GM23338 (cell line): ENCODE data around the gene IARS2. TPM values are rescaled to one million over a fixed set of nuclear protein-coding genes. Genes with fewer than 3 reads are reported as not detected.

Experiments
- ATAC-seq: fragments of 200-7000 bp; cut with Tn5 transposase; 3 replicates; pipeline ENCODE4 v1.9.1; 2020
- DNase-seq: peaks from one replicate; pipeline ENCODE4 v3.0.0-alpha.2; 2015; ENCODE audit warnings: low spot score
- H2AFZ ChIP-seq: fragments of 200-600 bp; sonication (generic); 2 replicates; pipeline ENCODE4 v1.8.0; 2016; ENCODE audit warnings: antibody characterized with exemption, mild to moderate bottlenecking, moderate library complexity
- H3F3A ChIP-seq: fragments of 200-600 bp; sonication (generic); replicated peaks from 2 replicates; pipeline ENCODE4 v1.8.0; 2017; ENCODE audit warnings: antibody characterized with exemption, mixed run types, low read depth
- H3K27ac ChIP-seq: fragments of 200-600 bp; sonication (generic); 2 replicates; pipeline ENCODE4 v1.6.1; 2016; ENCODE audit warnings: low read depth
- H3K27me3 ChIP-seq: fragments of 200-600 bp; sonication (generic); 2 replicates; pipeline ENCODE4 v1.8.0; 2016; ENCODE audit warnings: mild to moderate bottlenecking, mixed run types, moderate library complexity; ENCODE audit not compliant: insufficient read depth
- H3K36me3 ChIP-seq: fragments of 200-600 bp; sonication (generic); 2 replicates; pipeline ENCODE4 v1.8.0; 2016; ENCODE audit warnings: mild to moderate bottlenecking; ENCODE audit not compliant: insufficient read depth
- H3K4me1 ChIP-seq: fragments of 200-600 bp; sonication (generic); 2 replicates; pipeline ENCODE4 v1.8.0; 2016; ENCODE audit warnings: mild to moderate bottlenecking, moderate library complexity; ENCODE audit not compliant: insufficient read depth
- H3K4me2 ChIP-seq: fragments of 200-600 bp; sonication (generic); 2 replicates; pipeline ENCODE4 v1.7.1; 2017; ENCODE audit warnings: mixed run types
- H3K4me3 ChIP-seq: fragments of 200-600 bp; sonication (generic); 2 replicates; pipeline ENCODE4 v1.6.1; 2016; ENCODE audit warnings: mixed run types
- H3K79me2 ChIP-seq: fragments of 200-600 bp; sonication (generic); replicated peaks from 2 replicates; pipeline ENCODE4 v1.8.0; 2017; ENCODE audit warnings: mild to moderate bottlenecking; ENCODE audit not compliant: insufficient read depth
- H3K9me2 ChIP-seq: fragments of 200-600 bp; sonication (generic); 2 replicates; pipeline ENCODE4 v1.8.0; 2017; ENCODE audit not compliant: insufficient read depth
- H4K20me1 ChIP-seq: fragments of 200-600 bp; sonication (generic); replicated peaks from 2 replicates; pipeline ENCODE4 v1.8.0; 2017; ENCODE audit warnings: mild to moderate bottlenecking; ENCODE audit not compliant: insufficient read depth
- H3K27ac Mint-ChIP-seq: 2 replicates; pipeline ENCODE4 v1.8.0; 2020; ENCODE audit warnings: inconsistent platforms, mild to moderate bottlenecking, moderate library complexity, mixed read lengths
- H3K27me3 Mint-ChIP-seq: 3 replicates; pipeline ENCODE4 v1.8.0; 2022; ENCODE audit warnings: low read depth, mild to moderate bottlenecking, moderate library complexity, mixed read lengths, inconsistent platforms; ENCODE audit not compliant: insufficient read depth, poor library complexity
- H3K36me3 Mint-ChIP-seq: 3 replicates; pipeline ENCODE4 v1.8.0; 2021; ENCODE audit warnings: low read depth, mild to moderate bottlenecking, inconsistent platforms, moderate library complexity, mixed read lengths
- H3K4me1 Mint-ChIP-seq: 3 replicates; pipeline ENCODE4 v1.8.0; 2020; ENCODE audit warnings: mild to moderate bottlenecking, inconsistent platforms, mixed read lengths
- H3K4me3 Mint-ChIP-seq: 3 replicates; pipeline ENCODE4 v1.8.0; 2021; ENCODE audit warnings: moderate library complexity, mild to moderate bottlenecking, inconsistent platforms, mixed read lengths
- H3K9me3 Mint-ChIP-seq: 3 replicates; pipeline ENCODE4 v1.8.0; 2020; ENCODE audit warnings: moderate library complexity, mild to moderate bottlenecking, inconsistent platforms, mixed read lengths
- CREB1 ChIP-seq: fragments of 250-450 bp; sonication (Bioruptor Pico); IDR thresholded peaks from 2 replicates; pipeline ENCODE4 v1.5.0; 2020; ENCODE audit warnings: low read depth, mild to moderate bottlenecking, moderate library complexity
- EZH2 ChIP-seq: fragments of 200-600 bp; sonication (generic); IDR thresholded peaks from one replicate; pipeline ENCODE4 v1.8.0; 2017; ENCODE audit warnings: antibody characterized with exemption, mild to moderate bottlenecking, low read depth; ENCODE audit not compliant: unreplicated experiment
- EZH2phosphoT487 ChIP-seq: fragments of 200-600 bp; sonication (generic); IDR thresholded peaks from one replicate; pipeline ENCODE4 v1.8.1; 2018; ENCODE audit warnings: antibody characterized with exemption; ENCODE audit not compliant: unreplicated experiment
- JUNB ChIP-seq: IDR thresholded peaks from one replicate; pipeline ENCODE4 v1.6.1; 2016; ENCODE audit warnings: antibody characterized with exemption; ENCODE audit not compliant: unreplicated experiment
- NANOG ChIP-seq: IDR thresholded peaks from 2 replicates; pipeline ENCODE4 v1.6.1; 2016; ENCODE audit warnings: antibody characterized with exemption, borderline replicate concordance
- POLR2AphosphoS5 ChIP-seq: IDR thresholded peaks from 2 replicates; pipeline ENCODE4 v1.6.1; 2016; ENCODE audit warnings: antibody characterized with exemption, low read depth
- REST ChIP-seq: IDR thresholded peaks from one replicate; pipeline ENCODE4 v1.6.1; 2018; ENCODE audit warnings: antibody characterized with exemption; ENCODE audit not compliant: unreplicated experiment
- STAT1 ChIP-seq: IDR thresholded peaks from one replicate; pipeline ENCODE4 v1.6.1; 2016; ENCODE audit warnings: antibody characterized with exemption; ENCODE audit not compliant: unreplicated experiment
- ZNF114 ChIP-seq: fragments of 250-450 bp; sonication (Bioruptor Pico); IDR thresholded peaks from 2 replicates; pipeline ENCODE4 v1.5.0; 2020; ENCODE audit warnings: mild to moderate bottlenecking, moderate library complexity
- ZNF331 ChIP-seq: fragments of 250-450 bp; sonication (Bioruptor Pico); IDR thresholded peaks from 2 replicates; pipeline ENCODE4 v1.5.0; 2020; ENCODE audit warnings: low read depth, mild to moderate bottlenecking, moderate library complexity
- polyA plus RNA-seq: library from polyadenylated mRNA; unstranded; fragments of >200 nt; fragmentation: Nextera tagmentation; extraction: Ambion mirVana; gene quantifications from 2 replicates; pipeline ENCODE4 v1.2.1, GENCODE V29; 2016
- total RNA-seq: library from RNA; depleted of rRNA; stranded (reverse); fragments of >200 nt; shearing (Covaris generic); gene quantifications from 2 replicates; pipeline ENCODE4 v1.2.3, GENCODE V29; 2014
- TF ChIP-seq, protein P1 (sequence below), 2 experiments: fragments of 200-600 bp in 1 of 2; sonication (generic) in 1 of 2; conservative IDR thresholded peaks; 2 replicates each; pipeline versions ENCODE4 v1.5.1 to v1.6.1; 2016 to 2017; ENCODE audit warnings: antibody characterized with exemption in 2 of 2, low read depth in 2 of 2, mild to moderate bottlenecking in 2 of 2, moderate library complexity in 1 of 2
- TF ChIP-seq, protein P2 (sequence below): IDR thresholded peaks from 2 replicates; pipeline ENCODE4 v1.6.1; 2016; ENCODE audit warnings: antibody characterized with exemption
- TF ChIP-seq, protein P3 (sequence below): fragments of 250-450 bp; sonication (Bioruptor Pico); IDR thresholded peaks from 2 replicates; pipeline ENCODE4 v1.5.0; 2020; ENCODE audit warnings: mild to moderate bottlenecking, moderate library complexity

Gene IARS2
- total and polyA plus RNA-seq, 2 experiments from 2014 or later = 33.3 to 75.6 TPM

- Histone ChIP-seq H4K20me1 (no peaks in the 10 kb centered on the region), H2AFZ (no peak overlapping the region), H3K9me2 (no peaks in the 10 kb centered on the region), H3F3A (no peaks in the 10 kb centered on the region), H3K4me2 (no peak overlapping the region), H3K36me3 (peaks cover 41% of the 10 kb centered on the region; the same call in 1 of the 2 replicates), H3K79me2 (no peaks in the 10 kb centered on the region), H3K4me3 (no peak overlapping the region), H3K4me1 (no peaks in the 10 kb centered on the region), H3K27ac (no peak overlapping the region), H3K27me3 (no peaks in the 10 kb centered on the region)
- TF ChIP-seq, protein P1, sequence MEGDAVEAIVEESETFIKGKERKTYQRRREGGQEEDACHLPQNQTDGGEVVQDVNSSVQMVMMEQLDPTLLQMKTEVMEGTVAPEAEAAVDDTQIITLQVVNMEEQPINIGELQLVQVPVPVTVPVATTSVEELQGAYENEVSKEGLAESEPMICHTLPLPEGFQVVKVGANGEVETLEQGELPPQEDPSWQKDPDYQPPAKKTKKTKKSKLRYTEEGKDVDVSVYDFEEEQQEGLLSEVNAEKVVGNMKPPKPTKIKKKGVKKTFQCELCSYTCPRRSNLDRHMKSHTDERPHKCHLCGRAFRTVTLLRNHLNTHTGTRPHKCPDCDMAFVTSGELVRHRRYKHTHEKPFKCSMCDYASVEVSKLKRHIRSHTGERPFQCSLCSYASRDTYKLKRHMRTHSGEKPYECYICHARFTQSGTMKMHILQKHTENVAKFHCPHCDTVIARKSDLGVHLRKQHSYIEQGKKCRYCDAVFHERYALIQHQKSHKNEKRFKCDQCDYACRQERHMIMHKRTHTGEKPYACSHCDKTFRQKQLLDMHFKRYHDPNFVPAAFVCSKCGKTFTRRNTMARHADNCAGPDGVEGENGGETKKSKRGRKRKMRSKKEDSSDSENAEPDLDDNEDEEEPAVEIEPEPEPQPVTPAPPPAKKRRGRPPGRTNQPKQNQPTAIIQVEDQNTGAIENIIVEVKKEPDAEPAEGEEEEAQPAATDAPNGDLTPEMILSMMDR (conservative IDR thresholded peaks at IDR 0.05; ENCODE audit: low read depth in 2 of 2) = no peak
- TF ChIP-seq JUNB (no peak), EZH2 (no peak), EZH2phosphoT487 (no peak), NANOG (no peak), ZNF114 (CRISPR knock-in tag) (no peak), STAT1 (no peak), POLR2AphosphoS5 (no peak), CREB1 (CRISPR knock-in tag) (no peak), REST (no peak), ZNF331 (CRISPR knock-in tag) (no peak)
- TF ChIP-seq, protein P2, sequence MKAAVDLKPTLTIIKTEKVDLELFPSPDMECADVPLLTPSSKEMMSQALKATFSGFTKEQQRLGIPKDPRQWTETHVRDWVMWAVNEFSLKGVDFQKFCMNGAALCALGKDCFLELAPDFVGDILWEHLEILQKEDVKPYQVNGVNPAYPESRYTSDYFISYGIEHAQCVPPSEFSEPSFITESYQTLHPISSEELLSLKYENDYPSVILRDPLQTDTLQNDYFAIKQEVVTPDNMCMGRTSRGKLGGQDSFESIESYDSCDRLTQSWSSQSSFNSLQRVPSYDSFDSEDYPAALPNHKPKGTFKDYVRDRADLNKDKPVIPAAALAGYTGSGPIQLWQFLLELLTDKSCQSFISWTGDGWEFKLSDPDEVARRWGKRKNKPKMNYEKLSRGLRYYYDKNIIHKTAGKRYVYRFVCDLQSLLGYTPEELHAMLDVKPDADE = no peak
- TF ChIP-seq, protein P3, sequence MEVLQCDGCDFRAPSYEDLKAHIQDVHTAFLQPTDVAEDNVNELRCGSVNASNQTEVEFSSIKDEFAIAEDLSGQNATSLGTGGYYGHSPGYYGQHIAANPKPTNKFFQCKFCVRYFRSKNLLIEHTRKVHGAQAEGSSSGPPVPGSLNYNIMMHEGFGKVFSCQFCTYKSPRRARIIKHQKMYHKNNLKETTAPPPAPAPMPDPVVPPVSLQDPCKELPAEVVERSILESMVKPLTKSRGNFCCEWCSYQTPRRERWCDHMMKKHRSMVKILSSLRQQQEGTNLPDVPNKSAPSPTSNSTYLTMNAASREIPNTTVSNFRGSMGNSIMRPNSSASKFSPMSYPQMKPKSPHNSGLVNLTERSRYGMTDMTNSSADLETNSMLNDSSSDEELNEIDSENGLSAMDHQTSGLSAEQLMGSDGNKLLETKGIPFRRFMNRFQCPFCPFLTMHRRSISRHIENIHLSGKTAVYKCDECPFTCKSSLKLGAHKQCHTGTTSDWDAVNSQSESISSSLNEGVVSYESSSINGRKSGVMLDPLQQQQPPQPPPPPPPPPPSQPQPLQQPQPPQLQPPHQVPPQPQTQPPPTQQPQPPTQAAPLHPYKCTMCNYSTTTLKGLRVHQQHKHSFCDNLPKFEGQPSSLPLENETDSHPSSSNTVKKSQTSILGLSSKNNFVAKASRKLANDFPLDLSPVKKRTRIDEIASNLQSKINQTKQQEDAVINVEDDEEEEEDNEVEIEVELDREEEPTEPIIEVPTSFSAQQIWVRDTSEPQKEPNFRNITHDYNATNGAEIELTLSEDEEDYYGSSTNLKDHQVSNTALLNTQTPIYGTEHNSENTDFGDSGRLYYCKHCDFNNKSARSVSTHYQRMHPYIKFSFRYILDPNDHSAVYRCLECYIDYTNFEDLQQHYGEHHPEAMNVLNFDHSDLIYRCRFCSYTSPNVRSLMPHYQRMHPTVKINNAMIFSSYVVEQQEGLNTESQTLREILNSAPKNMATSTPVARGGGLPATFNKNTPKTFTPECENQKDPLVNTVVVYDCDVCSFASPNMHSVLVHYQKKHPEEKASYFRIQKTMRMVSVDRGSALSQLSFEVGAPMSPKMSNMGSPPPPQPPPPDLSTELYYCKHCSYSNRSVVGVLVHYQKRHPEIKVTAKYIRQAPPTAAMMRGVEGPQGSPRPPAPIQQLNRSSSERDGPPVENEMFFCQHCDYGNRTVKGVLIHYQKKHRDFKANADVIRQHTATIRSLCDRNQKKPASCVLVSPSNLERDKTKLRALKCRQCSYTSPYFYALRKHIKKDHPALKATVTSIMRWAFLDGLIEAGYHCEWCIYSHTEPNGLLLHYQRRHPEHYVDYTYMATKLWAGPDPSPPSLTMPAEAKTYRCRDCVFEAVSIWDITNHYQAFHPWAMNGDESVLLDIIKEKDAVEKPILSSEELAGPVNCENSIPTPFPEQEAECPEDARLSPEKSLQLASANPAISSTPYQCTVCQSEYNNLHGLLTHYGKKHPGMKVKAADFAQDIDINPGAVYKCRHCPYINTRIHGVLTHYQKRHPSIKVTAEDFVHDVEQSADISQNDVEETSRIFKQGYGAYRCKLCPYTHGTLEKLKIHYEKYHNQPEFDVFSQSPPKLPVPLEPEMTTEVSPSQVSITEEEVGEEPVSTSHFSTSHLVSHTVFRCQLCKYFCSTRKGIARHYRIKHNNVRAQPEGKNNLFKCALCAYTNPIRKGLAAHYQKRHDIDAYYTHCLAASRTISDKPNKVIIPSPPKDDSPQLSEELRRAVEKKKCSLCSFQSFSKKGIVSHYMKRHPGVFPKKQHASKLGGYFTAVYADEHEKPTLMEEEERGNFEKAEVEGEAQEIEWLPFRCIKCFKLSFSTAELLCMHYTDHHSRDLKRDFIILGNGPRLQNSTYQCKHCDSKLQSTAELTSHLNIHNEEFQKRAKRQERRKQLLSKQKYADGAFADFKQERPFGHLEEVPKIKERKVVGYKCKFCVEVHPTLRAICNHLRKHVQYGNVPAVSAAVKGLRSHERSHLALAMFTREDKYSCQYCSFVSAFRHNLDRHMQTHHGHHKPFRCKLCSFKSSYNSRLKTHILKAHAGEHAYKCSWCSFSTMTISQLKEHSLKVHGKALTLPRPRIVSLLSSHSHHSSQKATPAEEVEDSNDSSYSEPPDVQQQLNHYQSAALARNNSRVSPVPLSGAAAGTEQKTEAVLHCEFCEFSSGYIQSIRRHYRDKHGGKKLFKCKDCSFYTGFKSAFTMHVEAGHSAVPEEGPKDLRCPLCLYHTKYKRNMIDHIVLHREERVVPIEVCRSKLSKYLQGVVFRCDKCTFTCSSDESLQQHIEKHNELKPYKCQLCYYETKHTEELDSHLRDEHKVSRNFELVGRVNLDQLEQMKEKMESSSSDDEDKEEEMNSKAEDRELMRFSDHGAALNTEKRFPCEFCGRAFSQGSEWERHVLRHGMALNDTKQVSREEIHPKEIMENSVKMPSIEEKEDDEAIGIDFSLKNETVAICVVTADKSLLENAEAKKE (CRISPR knock-in tag) = no peak
- Mint-ChIP-seq H3K27ac (no peak overlapping the region), H3K4me3 (no peak overlapping the region), H3K9me3 (no peaks in the 10 kb centered on the region), H3K36me3 (peaks cover 56% of the 10 kb centered on the region), H3K27me3 (no peaks in the 10 kb centered on the region), H3K4me1 (no peaks in the 10 kb centered on the region)
- ATAC-seq (no peak), DNase-seq (no peak)
These were observed 63.8 kb downstream of the IARS2 start for GRCh38 chr1:220157738-220158137.
